Neural cell (in vitro differentiated cells): ENCODE data around the gene ATP1B1. TPM values are rescaled to one million over a fixed set of nuclear protein-coding genes. Genes with fewer than 3 reads are reported as not detected.
"Not testable (repeated sequence)": the region's sequence is repeated elsewhere in the genome, so short reads cannot be mapped to it uniquely, and the experiment has no call there.

ENCODE experiments used
- H2AFZ ChIP-seq: fragments of 200-600, 300-800 bp; sonication (generic), shearing (Covaris generic); 2 replicates; pipeline ENCODE4 v1.6.0; 2014; ENCODE audit warnings: low read depth, mild to moderate bottlenecking, antibody characterized with exemption, low read length, moderate library complexity
- H3F3A ChIP-seq: fragments of 200-600 bp; shearing (Covaris generic); 2 replicates; pipeline ENCODE4 v1.6.1; 2016; ENCODE audit warnings: mild to moderate bottlenecking, moderate library complexity, mixed read lengths, antibody characterized with exemption, low read length; ENCODE audit not compliant: insufficient read depth, poor library complexity, severe bottlenecking
- H3K27ac ChIP-seq: fragments of 200-600, 300-800 bp; sonication (generic), shearing (Covaris generic); 2 replicates; pipeline ENCODE4 v1.5.1; 2014; ENCODE audit warnings: mild to moderate bottlenecking, low read length, moderate library complexity
- H3K27me3 ChIP-seq: fragments of 300-800, 200-600 bp; sonication (generic), shearing (Covaris generic); 2 replicates; pipeline ENCODE4 v1.6.0; 2014; ENCODE audit warnings: mild to moderate bottlenecking, low read depth, low read length, moderate library complexity; ENCODE audit not compliant: insufficient read depth
- H3K36me3 ChIP-seq: fragments of 300-800, 200-600 bp; sonication (generic), shearing (Covaris generic); 2 replicates; pipeline ENCODE4 v1.5.1; 2014; ENCODE audit warnings: mild to moderate bottlenecking, antibody characterized with exemption, low read length, moderate library complexity; ENCODE audit not compliant: insufficient read depth
- H3K4me2 ChIP-seq: fragments of 300-800, 200-600 bp; sonication (generic), shearing (Covaris generic); 2 replicates; pipeline ENCODE4 v1.6.0; 2014; ENCODE audit warnings: mild to moderate bottlenecking, low read length
- H3K4me3 ChIP-seq: fragments of 300-800, 200-600 bp; sonication (generic), shearing (Covaris generic); 2 replicates; pipeline ENCODE4 v1.5.1; 2014; ENCODE audit warnings: mild to moderate bottlenecking, low read length, moderate library complexity
- H3K79me2 ChIP-seq: fragments of 200-600 bp; shearing (Covaris generic); replicated peaks from 2 replicates; pipeline ENCODE4 v1.6.0; 2014; ENCODE audit warnings: mild to moderate bottlenecking, low read length, moderate library complexity; ENCODE audit not compliant: insufficient read depth
- H3K9ac ChIP-seq: fragments of 300-800, 200-600 bp; sonication (generic), shearing (Covaris generic); 2 replicates; pipeline ENCODE4 v1.6.1; 2016; ENCODE audit warnings: mild to moderate bottlenecking, low read length, mixed read lengths
- H3K9me2 ChIP-seq: fragments of 200-600 bp; shearing (Covaris generic); 2 replicates; pipeline ENCODE4 v1.6.1; 2016; ENCODE audit warnings: mild to moderate bottlenecking, low read length, mixed read lengths; ENCODE audit not compliant: insufficient read depth
- H3K9me3 ChIP-seq: fragments of 200-600, 300-800 bp; sonication (generic), shearing (Covaris generic); 2 replicates; pipeline ENCODE4 v1.6.1; 2016; ENCODE audit warnings: mild to moderate bottlenecking, mixed run types, low read length, moderate library complexity, mixed read lengths
- H4K20me1 ChIP-seq: fragments of 200-600 bp; shearing (Covaris generic); 2 replicates; pipeline ENCODE4 v1.6.1; 2016; ENCODE audit warnings: mild to moderate bottlenecking, mixed run types; ENCODE audit not compliant: insufficient read depth
- EP300 ChIP-seq: fragments of 450-650 bp; conservative IDR thresholded peaks from 2 replicates; pipeline ENCODE4 v1.6.1; 2014; ENCODE audit warnings: antibody characterized with exemption, mild to moderate bottlenecking, moderate library complexity; ENCODE audit not compliant: poor library complexity, severe bottlenecking
- EZH2 ChIP-seq: fragments of 200-600, 300-800 bp; shearing (Covaris generic), sonication (generic); IDR thresholded peaks from 2 replicates; pipeline ENCODE4 v1.6.1; 2014; ENCODE audit warnings: antibody characterized with exemption, low read length, borderline replicate concordance, mild to moderate bottlenecking; ENCODE audit not compliant: insufficient read depth, poor library complexity, severe bottlenecking
- POLR2AphosphoS5 ChIP-seq: IDR thresholded peaks from 2 replicates; pipeline ENCODE4 v1.6.1; 2012
- SMC3 ChIP-seq: fragments of 450-650 bp; conservative IDR thresholded peaks from 2 replicates; pipeline ENCODE4 v1.6.1; 2014; ENCODE audit warnings: antibody characterized with exemption, mild to moderate bottlenecking, moderate library complexity; ENCODE audit not compliant: poor library complexity
- polyA plus RNA-seq: library from polyadenylated mRNA; depleted of rRNA; stranded (reverse); fragments of >200 nt; gene quantifications from 2 replicates; pipeline ENCODE4 v1.2.3, GENCODE V29; 2014
- TF ChIP-seq, protein P1 (sequence below): IDR thresholded peaks from 2 replicates; pipeline ENCODE4 v1.6.1; 2012; ENCODE audit warnings: borderline replicate concordance

Gene ATP1B1
- polyA plus RNA-seq, 1 donor from 2014 or later = 114 TPM

DNA sequence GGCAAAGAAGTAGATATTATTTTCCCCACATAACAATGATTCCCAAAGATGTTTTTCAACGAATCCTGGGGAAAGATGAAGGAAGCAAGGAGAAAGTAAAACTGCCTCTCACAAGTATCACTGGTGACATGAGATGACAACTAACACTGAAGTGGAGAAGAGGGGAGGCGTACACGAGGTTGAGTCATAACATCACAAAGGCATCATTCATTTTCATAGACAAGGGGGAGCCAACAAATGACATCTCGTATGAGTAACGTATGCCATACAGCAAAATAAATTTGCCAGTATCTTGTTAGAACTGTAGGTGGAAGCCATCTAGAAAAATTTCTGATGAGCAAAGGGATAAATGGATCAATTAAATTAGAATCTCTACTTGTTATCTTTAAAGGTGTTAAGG lies 56.6 kb downstream of the ATP1B1 start:
- peaks cover 5% of the 10 kb centered on the region for H3K36me3 ChIP-seq
- H3K27ac ChIP-seq = no peak overlapping the region
- no peak overlapping the region for H3K9ac ChIP-seq
- no peaks in the 10 kb centered on the region for H4K20me1 ChIP-seq
- H3K4me3 ChIP-seq = no peak overlapping the region
- no peaks in the 10 kb centered on the region for H3F3A ChIP-seq
- H3K9me3 ChIP-seq = no peaks in the 10 kb centered on the region
- no peak overlapping the region for H2AFZ ChIP-seq
- no peaks in the 10 kb centered on the region for H3K9me2 ChIP-seq
- TF ChIP-seq, protein P1, sequence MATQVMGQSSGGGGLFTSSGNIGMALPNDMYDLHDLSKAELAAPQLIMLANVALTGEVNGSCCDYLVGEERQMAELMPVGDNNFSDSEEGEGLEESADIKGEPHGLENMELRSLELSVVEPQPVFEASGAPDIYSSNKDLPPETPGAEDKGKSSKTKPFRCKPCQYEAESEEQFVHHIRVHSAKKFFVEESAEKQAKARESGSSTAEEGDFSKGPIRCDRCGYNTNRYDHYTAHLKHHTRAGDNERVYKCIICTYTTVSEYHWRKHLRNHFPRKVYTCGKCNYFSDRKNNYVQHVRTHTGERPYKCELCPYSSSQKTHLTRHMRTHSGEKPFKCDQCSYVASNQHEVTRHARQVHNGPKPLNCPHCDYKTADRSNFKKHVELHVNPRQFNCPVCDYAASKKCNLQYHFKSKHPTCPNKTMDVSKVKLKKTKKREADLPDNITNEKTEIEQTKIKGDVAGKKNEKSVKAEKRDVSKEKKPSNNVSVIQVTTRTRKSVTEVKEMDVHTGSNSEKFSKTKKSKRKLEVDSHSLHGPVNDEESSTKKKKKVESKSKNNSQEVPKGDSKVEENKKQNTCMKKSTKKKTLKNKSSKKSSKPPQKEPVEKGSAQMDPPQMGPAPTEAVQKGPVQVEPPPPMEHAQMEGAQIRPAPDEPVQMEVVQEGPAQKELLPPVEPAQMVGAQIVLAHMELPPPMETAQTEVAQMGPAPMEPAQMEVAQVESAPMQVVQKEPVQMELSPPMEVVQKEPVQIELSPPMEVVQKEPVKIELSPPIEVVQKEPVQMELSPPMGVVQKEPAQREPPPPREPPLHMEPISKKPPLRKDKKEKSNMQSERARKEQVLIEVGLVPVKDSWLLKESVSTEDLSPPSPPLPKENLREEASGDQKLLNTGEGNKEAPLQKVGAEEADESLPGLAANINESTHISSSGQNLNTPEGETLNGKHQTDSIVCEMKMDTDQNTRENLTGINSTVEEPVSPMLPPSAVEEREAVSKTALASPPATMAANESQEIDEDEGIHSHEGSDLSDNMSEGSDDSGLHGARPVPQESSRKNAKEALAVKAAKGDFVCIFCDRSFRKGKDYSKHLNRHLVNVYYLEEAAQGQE = no peak
- no peak for TF ChIP-seq EZH2
- TF ChIP-seq POLR2AphosphoS5 = peak; percentile 71
- TF ChIP-seq EP300 = peak; percentile 82
- no peak for TF ChIP-seq SMC3
- H3K4me2 ChIP-seq = no peak overlapping the region
- no peaks in the 10 kb centered on the region for H3K27me3 ChIP-seq
- no peaks in the 10 kb centered on the region for H3K79me2 ChIP-seq

DNA sequence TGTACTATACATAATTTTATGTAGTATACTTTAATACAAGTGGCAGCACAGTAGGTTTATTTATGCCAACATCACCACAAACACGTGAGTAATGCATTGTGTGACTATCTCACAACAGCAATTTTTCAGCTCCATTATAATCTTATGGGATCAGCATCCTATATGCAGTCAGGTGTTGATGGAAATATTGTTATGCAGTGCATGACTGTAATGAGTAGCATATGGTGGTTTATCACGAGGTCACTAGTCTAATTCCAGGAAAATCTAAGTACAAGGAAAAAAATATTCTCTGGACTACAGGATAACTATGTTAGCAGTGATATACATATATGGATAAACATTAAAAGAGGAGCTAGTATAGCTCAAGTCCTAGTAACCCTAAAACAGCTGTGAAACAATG lies 69.0 kb downstream of the ATP1B1 start:
- Histone ChIP-seq H3K27ac (no peak overlapping the region), H3K9ac (no peak overlapping the region)

GRCh38 chr1:169179431-169179830 lies 72.9 kb downstream of the ATP1B1 start:
- H4K20me1 ChIP-seq, H3K27me3 ChIP-seq, H3K9me2 ChIP-seq, H2AFZ ChIP-seq, H3K4me3 ChIP-seq, H3K79me2 ChIP-seq, H3K36me3 ChIP-seq, H3F3A ChIP-seq, H3K4me2 ChIP-seq, H3K9ac ChIP-seq, H3K27ac ChIP-seq, H3K9me3 ChIP-seq: not testable (repeated sequence)

More for the DNA sequence above, 69.0 kb downstream of the ATP1B1 start:
- Histone ChIP-seq H3K4me3 (no peak overlapping the region), H3K27me3 (no peaks in the 10 kb centered on the region), H2AFZ (no peak overlapping the region), H3K79me2 (no peaks in the 10 kb centered on the region), H3K9me3 (no peaks in the 10 kb centered on the region), H4K20me1 (no peaks in the 10 kb centered on the region), H3K4me2 (no peak overlapping the region), H3K36me3 (no peaks in the 10 kb centered on the region), H3K9me2 (no peaks in the 10 kb centered on the region), H3F3A (no peaks in the 10 kb centered on the region)
- TF ChIP-seq EP300 = no peak
- TF ChIP-seq, protein P1 = no peak
